ENCODE data around the gene CUX1. TPM values are rescaled to one million over a fixed set of nuclear protein-coding genes. Genes with fewer than 3 reads are reported as not detected.

CUX1 gene
- total and polyA plus RNA-seq, 10 of the 15 experiments (the other 5 are each of a cell fraction or from before 2014, with no cell fraction given), result 6.1 to 48.6 (median 25.9) TPM

DNA sequence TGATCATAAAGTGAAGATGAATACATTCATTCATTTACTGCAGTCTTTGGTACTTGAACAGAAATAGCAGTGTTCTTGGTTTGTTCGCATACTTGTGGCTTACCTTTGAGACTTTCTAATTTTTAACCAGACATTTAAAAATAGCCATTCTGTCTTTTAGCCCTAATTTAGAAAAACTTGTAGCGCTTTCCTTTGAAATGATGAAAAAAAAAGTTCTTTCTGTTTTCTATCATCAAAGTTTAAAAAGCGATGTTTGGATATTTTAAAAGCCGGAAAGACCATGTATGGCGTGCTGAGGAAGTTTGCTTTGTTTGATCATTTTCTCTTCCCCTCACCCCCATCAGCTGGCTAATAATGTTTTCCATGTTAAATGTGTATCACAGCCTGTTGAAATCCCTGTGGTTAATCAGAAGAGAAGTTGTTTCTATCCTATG is 116.3 kb downstream of the CUX1 start:
- H3K9ac ChIP-seq (ENCODE audit: control insufficient read depth, insufficient read depth, low read length), result no peak overlapping the region
- H3K79me2 ChIP-seq (ENCODE audit: control insufficient read depth, insufficient read depth, low read length), result peaks cover 14% of the 10 kb centered on the region
- H4K20me1 ChIP-seq (ENCODE audit: control insufficient read depth, insufficient read depth), result no peaks in the 10 kb centered on the region
- SMC1A ChIA-PET (ENCODE audit: uncharacterized antibody, unreplicated experiment), result interaction anchor here (0.7 to 6.7 kb wide), 12 partner anchors 12 to 123 kb away, joined by 3 to 37 read pairs (median 4); no protein-coding TSS in a partner anchor
- no peak overlapping the region for H2AFZ ChIP-seq (ENCODE audit: control insufficient read depth, low read depth, low read length)
- peak overlapping the region; percentile 24; the same call in 1 of the 2 replicates for H3K27ac ChIP-seq (ENCODE audit: control insufficient read depth, insufficient read depth)
- H3K27me3 ChIP-seq (replicated peaks in 1 of 2; ENCODE audit: control insufficient read depth in 2 of 2, insufficient read depth in 2 of 2, low read length in 1 of 2), result no peaks in the 10 kb centered on the region
- RAD21 ChIA-PET (ENCODE audit: unreplicated experiment), result interaction anchor here (0.8 to 2.6 kb wide), 7 partner anchors 12 to 76 kb away, joined by 3 to 15 read pairs (median 4); no protein-coding TSS in a partner anchor
- H3K4me3 ChIP-seq, result peak overlapping the region; percentile 18
- peak overlapping the region; percentile 51 for H3K4me2 ChIP-seq (ENCODE audit: control insufficient read depth, insufficient read depth)
- intact Hi-C loops (cut with micrococcal nuclease; ENCODE audit: unreplicated experiment) (loop anchor here (2.0 to 10.0 kb wide), 4 partner anchors 57 to 301 kb away; partner anchors contain the start of gene CUX1), in situ Hi-C loops (cut with MboI) (no loop called here)
- DNase-seq (ENCODE audit: low read depth, low spot score) (peak; percentile 69), ATAC-seq (peak; percentile 91), FAIRE-seq (peak; percentile 92)
- WGBS (ENCODE audit: insufficient coverage, insufficient replicate concordance, low lambda C conversion rate, missing lambda C conversion rate), result 2% methylated on average over 5 of the region's 5 CpGs
- peaks cover 1 to 5% of the 10 kb centered on the region in 2 experiments; a peak in 2 of 4 replicates for H3K36me3 ChIP-seq (ENCODE audit: control insufficient read depth in 2 of 2, insufficient read depth in 2 of 2, low read length in 1 of 2)
- CTCF ChIA-PET, result interaction anchor here (0.7 to 1.5 kb wide), 4 partner anchors 20 to 245 kb away, joined by 3 to 5 read pairs (median 4); no protein-coding TSS in a partner anchor
- H3K9me3 ChIP-seq (replicated peaks; ENCODE audit: control insufficient read depth, insufficient read depth, low read length), result peaks cover 11% of the 10 kb centered on the region; the same call in 2 of the 3 replicates
- H3K4me1 ChIP-seq (ENCODE audit: control insufficient read depth, insufficient read depth, low read length), result peaks cover 37% of the 10 kb centered on the region
- no TSS peak for BruUV-seq (replicated peaks)
- POLR2A ChIA-PET, result interaction anchor here (0.9 to 1.8 kb wide), 5 partner anchors 13 to 77 kb away, joined by 3 to 5 read pairs (median 4); no protein-coding TSS in a partner anchor
- TF ChIP-seq ETV6 (conservative IDR thresholded peaks at IDR 0.05 in 1 of 2, IDR thresholded peaks at IDR 0.05 in 1 of 2; ENCODE audit: borderline replicate concordance in 1 of 2, low read depth in 1 of 2), result 0 out of 4 replicates have a peak, but pooled peaks of 1 of the 2 experiments have one; percentile 50
- TF ChIP-seq, protein P1, sequence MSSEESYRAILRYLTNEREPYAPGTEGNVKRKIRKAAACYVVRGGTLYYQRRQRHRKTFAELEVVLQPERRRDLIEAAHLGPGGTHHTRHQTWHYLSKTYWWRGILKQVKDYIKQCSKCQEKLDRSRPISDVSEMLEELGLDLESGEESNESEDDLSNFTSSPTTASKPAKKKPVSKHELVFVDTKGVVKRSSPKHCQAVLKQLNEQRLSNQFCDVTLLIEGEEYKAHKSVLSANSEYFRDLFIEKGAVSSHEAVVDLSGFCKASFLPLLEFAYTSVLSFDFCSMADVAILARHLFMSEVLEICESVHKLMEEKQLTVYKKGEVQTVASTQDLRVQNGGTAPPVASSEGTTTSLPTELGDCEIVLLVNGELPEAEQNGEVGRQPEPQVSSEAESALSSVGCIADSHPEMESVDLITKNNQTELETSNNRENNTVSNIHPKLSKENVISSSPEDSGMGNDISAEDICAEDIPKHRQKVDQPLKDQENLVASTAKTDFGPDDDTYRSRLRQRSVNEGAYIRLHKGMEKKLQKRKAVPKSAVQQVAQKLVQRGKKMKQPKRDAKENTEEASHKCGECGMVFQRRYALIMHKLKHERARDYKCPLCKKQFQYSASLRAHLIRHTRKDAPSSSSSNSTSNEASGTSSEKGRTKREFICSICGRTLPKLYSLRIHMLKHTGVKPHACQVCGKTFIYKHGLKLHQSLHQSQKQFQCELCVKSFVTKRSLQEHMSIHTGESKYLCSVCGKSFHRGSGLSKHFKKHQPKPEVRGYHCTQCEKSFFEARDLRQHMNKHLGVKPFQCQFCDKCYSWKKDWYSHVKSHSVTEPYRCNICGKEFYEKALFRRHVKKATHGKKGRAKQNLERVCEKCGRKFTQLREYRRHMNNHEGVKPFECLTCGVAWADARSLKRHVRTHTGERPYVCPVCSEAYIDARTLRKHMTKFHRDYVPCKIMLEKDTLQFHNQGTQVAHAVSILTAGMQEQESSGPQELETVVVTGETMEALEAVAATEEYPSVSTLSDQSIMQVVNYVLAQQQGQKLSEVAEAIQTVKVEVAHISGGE (CRISPR knock-in tag; IDR thresholded peaks at IDR 0.05), result no peak
- peak in 1 of 2 experiments; percentile 95; a peak in 2 of 4 replicates for TF ChIP-seq CEBPB (IDR thresholded peaks at IDR 0.05; ENCODE audit: borderline replicate concordance in 1 of 2, low read depth in 2 of 2, low read length in 2 of 2)
- TF ChIP-seq HCFC1 (IDR thresholded peaks at IDR 0.05; ENCODE audit: low read length), result no peak
- peak; percentile 95 for TF ChIP-seq ZNF24 (IDR thresholded peaks at IDR 0.05)
- TF ChIP-seq SUPT20H (IDR thresholded peaks at IDR 0.05; ENCODE audit: borderline replicate concordance, control insufficient read depth, low read depth, low read length), result no peak
- peak; percentile 74 for TF ChIP-seq PML (IDR thresholded peaks at IDR 0.05; ENCODE audit: low read length)
- TF ChIP-seq RAD51 (IDR thresholded peaks at IDR 0.05), result no peak
- TF ChIP-seq MEF2B (IDR thresholded peaks at IDR 0.05; ENCODE audit: partially characterized antibody, poor library complexity, severe bottlenecking), result peak; percentile 98
- TF ChIP-seq ZZZ3 (IDR thresholded peaks at IDR 0.05; ENCODE audit: control insufficient read depth, insufficient read length, low read depth), result no peak
- TF ChIP-seq EZH2 (IDR thresholded peaks at IDR 0.05; ENCODE audit: borderline replicate concordance, control insufficient read depth, low read depth, low read length), result no peak
- TF ChIP-seq RFX5 (IDR thresholded peaks at IDR 0.05; ENCODE audit: low read depth, low read length), result no peak
- TF ChIP-seq, protein P2, sequence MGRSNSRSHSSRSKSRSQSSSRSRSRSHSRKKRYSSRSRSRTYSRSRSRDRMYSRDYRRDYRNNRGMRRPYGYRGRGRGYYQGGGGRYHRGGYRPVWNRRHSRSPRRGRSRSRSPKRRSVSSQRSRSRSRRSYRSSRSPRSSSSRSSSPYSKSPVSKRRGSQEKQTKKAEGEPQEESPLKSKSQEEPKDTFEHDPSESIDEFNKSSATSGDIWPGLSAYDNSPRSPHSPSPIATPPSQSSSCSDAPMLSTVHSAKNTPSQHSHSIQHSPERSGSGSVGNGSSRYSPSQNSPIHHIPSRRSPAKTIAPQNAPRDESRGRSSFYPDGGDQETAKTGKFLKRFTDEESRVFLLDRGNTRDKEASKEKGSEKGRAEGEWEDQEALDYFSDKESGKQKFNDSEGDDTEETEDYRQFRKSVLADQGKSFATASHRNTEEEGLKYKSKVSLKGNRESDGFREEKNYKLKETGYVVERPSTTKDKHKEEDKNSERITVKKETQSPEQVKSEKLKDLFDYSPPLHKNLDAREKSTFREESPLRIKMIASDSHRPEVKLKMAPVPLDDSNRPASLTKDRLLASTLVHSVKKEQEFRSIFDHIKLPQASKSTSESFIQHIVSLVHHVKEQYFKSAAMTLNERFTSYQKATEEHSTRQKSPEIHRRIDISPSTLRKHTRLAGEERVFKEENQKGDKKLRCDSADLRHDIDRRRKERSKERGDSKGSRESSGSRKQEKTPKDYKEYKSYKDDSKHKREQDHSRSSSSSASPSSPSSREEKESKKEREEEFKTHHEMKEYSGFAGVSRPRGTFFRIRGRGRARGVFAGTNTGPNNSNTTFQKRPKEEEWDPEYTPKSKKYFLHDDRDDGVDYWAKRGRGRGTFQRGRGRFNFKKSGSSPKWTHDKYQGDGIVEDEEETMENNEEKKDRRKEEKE (IDR thresholded peaks at IDR 0.05), result no peak
